Cardiac muscle cell (in vitro differentiated cells and primary cell): ENCODE measurements around the gene RNASE11. TPM values are rescaled to one million over a fixed set of nuclear protein-coding genes. Genes with fewer than 3 reads are reported as not detected.
"Not testable (repeated sequence)": the region's sequence is repeated elsewhere in the genome, so short reads cannot be mapped to it uniquely, and the experiment has no call there.

ENCODE experiments used
- DNase-seq, 2 donors: peaks; one replicate each; pipeline versions ENCODE4 v3.0.0 to v3.0.0-alpha.2; 2010 to 2017; ENCODE audit warnings: low read depth in 1 of 2, low spot score in 1 of 2
- H3K27ac ChIP-seq: fragments of 200-600 bp; sonication (generic); 2 replicates; pipeline ENCODE4 v1.5.1; 2016
- H3K27me3 ChIP-seq: fragments of 200-600 bp; sonication (generic); 2 replicates; pipeline ENCODE4 v1.6.0; 2016; ENCODE audit warnings: control low read depth
- H3K36me3 ChIP-seq: fragments of 200-600 bp; sonication (generic); 2 replicates; pipeline ENCODE4 v1.5.1; 2016; ENCODE audit warnings: control low read depth
- H3K4me1 ChIP-seq: fragments of 200-600 bp; sonication (generic); 2 replicates; pipeline ENCODE4 v1.8.1; 2017; ENCODE audit warnings: low read depth, mild to moderate bottlenecking, mixed run types
- H3K4me3 ChIP-seq: fragments of 200-600 bp; sonication (generic); 2 replicates; pipeline ENCODE4 v1.5.1; 2016; ENCODE audit warnings: mild to moderate bottlenecking
- H3K9me3 ChIP-seq: fragments of 200-600 bp; sonication (generic); 2 replicates; pipeline ENCODE4 v1.5.1; 2017; ENCODE audit warnings: low read depth, mild to moderate bottlenecking, control low read depth
- CTCF ChIP-seq: IDR thresholded peaks from 2 replicates; pipeline ENCODE4 v1.5.1; 2012; ENCODE audit warnings: low read depth, mild to moderate bottlenecking, low read length
- polyA plus RNA-seq: library from polyadenylated mRNA; unstranded; fragments of >200 nt; fragmentation: Nextera tagmentation; extraction: Ambion mirVana; gene quantifications from 2 replicates; pipeline ENCODE4 v1.2.1, GENCODE V29; 2016
- total RNA-seq: library from RNA; depleted of rRNA; stranded (reverse); fragments of >200 nt; gene quantifications from 2 replicates; pipeline ENCODE4 v1.2.3, GENCODE V29; 2016

Gene RNASE11
- total and polyA plus RNA-seq, 2 experiments from 2014 or later = not detected

DNA sequence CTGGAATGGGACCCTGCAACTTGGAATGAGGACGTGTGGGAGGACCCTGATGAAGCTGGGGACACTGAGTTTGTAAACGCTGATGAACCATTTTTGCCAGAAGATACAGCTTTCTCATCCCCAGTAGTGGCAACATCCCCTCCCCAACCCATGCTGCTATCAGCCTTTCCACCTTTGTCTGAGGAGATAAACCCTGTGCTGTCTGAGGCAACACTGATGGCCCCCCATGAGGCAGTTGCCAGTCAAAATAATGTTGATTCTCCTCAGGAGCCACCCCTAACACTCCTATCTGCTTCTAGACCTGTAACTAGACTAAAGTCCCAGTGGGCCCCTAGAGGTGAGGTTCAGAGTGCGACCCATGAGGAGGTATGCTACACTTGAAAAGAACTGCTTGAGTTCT is 19.4 kb downstream of the RNASE11 start:
- no peaks in the 10 kb centered on the region for H3K36me3 ChIP-seq
- DNase-seq = no peak
- H3K27ac ChIP-seq = no peak overlapping the region
- no peaks in the 10 kb centered on the region for H3K9me3 ChIP-seq
- H3K27me3 ChIP-seq = no peaks in the 10 kb centered on the region
- no peaks in the 10 kb centered on the region for H3K4me1 ChIP-seq
- H3K4me3 ChIP-seq = no peak overlapping the region
- no peak for TF ChIP-seq CTCF

DNA sequence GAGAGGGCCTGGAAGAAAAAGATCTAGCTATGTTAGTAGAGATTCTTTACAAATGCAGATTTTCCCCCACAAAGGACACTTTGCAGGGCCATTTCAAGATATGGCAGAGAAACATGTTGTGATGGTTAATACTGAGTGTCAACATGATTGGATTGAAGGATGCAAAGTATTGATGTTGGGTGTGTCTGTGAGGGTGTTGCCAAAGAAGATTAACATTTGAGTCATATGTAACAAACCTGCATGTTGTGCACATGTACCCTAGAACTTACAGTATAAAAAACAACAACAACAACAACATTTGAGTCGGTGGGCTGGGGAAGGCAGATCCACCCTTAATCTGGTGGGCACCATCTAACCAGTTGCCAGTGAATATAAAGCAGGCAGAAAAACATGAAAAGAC is 20.6 kb downstream of the RNASE11 start:
- H3K4me3 ChIP-seq, H3K27ac ChIP-seq, H3K27me3 ChIP-seq, DNase-seq, H3K4me1 ChIP-seq, H3K36me3 ChIP-seq, H3K9me3 ChIP-seq: not testable (repeated sequence)

DNA sequence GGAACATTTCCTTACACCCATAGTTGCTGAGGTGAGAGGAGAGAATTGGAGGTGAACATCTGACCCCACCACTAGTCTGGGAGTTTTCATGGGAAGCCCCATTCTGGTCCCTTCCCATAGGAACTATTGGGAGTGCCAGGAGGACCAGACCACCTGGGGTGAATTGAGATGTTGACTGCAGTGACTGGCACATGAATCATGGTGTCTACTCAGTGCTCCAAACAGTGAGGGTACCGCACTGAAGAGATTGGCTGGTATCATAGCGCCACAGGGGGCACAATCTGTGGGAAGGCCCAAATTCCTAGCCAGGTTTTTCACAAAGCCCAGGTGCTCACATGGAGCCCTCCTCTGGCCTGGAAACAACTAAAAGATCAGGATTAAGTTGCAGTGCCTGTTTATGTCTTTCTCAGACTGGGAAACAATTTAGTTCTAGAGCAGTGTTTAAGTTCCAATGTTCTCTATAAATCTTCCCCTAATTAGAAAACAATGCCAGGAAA is 23.3 kb downstream of the RNASE11 start:
- no peaks in the 10 kb centered on the region for H3K36me3 ChIP-seq
- H3K27me3 ChIP-seq = no peaks in the 10 kb centered on the region
- peaks cover 3% of the 10 kb centered on the region for H3K4me1 ChIP-seq
- no peak for TF ChIP-seq CTCF
- no peak for DNase-seq
- no peak overlapping the region for H3K4me3 ChIP-seq
- no peak overlapping the region for H3K27ac ChIP-seq
- H3K9me3 ChIP-seq = no peaks in the 10 kb centered on the region

- TF ChIP-seq CTCF = no peak
- no peaks in the 10 kb centered on the region for H3K27me3 ChIP-seq
Measured at GRCh38 chr14:20563971-20564370, 23.8 kb downstream of the RNASE11 start.

GRCh38 chr14:20560961-20561360 is 26.8 kb downstream of the RNASE11 start, which contains the start of gene RNASE9:
TSS of gene RNASE9 (minus strand) at chr14:20561047.
- peaks cover 36% of the 10 kb centered on the region for H3K4me1 ChIP-seq
- TF ChIP-seq CTCF = no peak
- H3K27ac ChIP-seq = peak within 1 kb of the TSS; percentile 97
- no peak for DNase-seq
- no peak within 1 kb of the TSS for H3K4me3 ChIP-seq
- no peaks in the 10 kb centered on the region for H3K27me3 ChIP-seq
- no peaks in the 10 kb centered on the region for H3K36me3 ChIP-seq
- H3K9me3 ChIP-seq = no peaks in the 10 kb centered on the region

More at GRCh38 chr14:20563971-20564370, 23.8 kb downstream of the RNASE11 start:
- Histone ChIP-seq H3K4me3 (no peak overlapping the region), H3K27ac (no peak overlapping the region), H3K36me3 (no peaks in the 10 kb centered on the region), H3K9me3 (no peaks in the 10 kb centered on the region), H3K4me1 (peaks cover 9% of the 10 kb centered on the region)
- DNase-seq = no peak

- DNase-seq = no peak
- H3K9me3 ChIP-seq = no peaks in the 10 kb centered on the region
- no peak overlapping the region for H3K4me3 ChIP-seq
- no peaks in the 10 kb centered on the region for H3K27me3 ChIP-seq
- peaks cover 36% of the 10 kb centered on the region for H3K4me1 ChIP-seq
- peak overlapping the region; percentile 97 for H3K27ac ChIP-seq
- TF ChIP-seq CTCF = no peak
- no peaks in the 10 kb centered on the region for H3K36me3 ChIP-seq
Measured at GRCh38 chr14:20559461-20559904, 28.3 kb downstream of the RNASE11 start.
